H1 (cell line): ENCODE measurements around the gene KRT85. TPM values are rescaled to one million over a fixed set of nuclear protein-coding genes. Genes with fewer than 3 reads are reported as not detected.

Source experiments
- CTCF ChIA-PET: fragments of 300-600 bp; sonication (Branson Sonifier 250); formaldehyde crosslinking; loops from one replicate; lab custom pipeline; 2021; ENCODE audit not compliant: partially characterized antibody; lab: Charles Lee
- POLR2A ChIA-PET: fragments of 300-600 bp; sonication (Branson Sonifier 250); formaldehyde crosslinking; loops from one replicate; lab custom pipeline; 2021; ENCODE audit warnings: inconsistent platforms; ENCODE audit not compliant: partially characterized antibody; lab: Charles Lee
- DNase-seq, 2 experiments: peaks; one replicate each; pipeline versions ENCODE4 v3.0.0 to v3.0.0-alpha.2; 2010 to 2022; ENCODE audit warnings: low spot score in 2 of 2, low read depth in 1 of 2, mixed read lengths in 1 of 2
- FAIRE-seq: peaks from 2 replicates; lab custom pipeline; 2011; peaks lifted over from hg19 to GRCh38; lab: Jason Lieb, UNC
- H2AFZ ChIP-seq: 2 replicates; pipeline ENCODE4 v1.8.1; 2012; ENCODE audit warnings: low read length, inconsistent platforms
- H2AK5ac ChIP-seq: 2 replicates; pipeline ENCODE4 v1.6.1; 2013; ENCODE audit warnings: low read depth, low read length
- H2BK120ac ChIP-seq: replicated peaks from 2 replicates; pipeline ENCODE3; 2013; ENCODE audit warnings: low read depth, low read length, inconsistent platforms
- H2BK12ac ChIP-seq: 2 replicates; pipeline ENCODE4 v1.6.1; 2013; ENCODE audit warnings: low read depth, low read length
- H2BK15ac ChIP-seq: 2 replicates; pipeline ENCODE4 v1.6.1; 2013; ENCODE audit warnings: low read length
- H2BK20ac ChIP-seq: 2 replicates; pipeline ENCODE4 v1.6.1; 2013; ENCODE audit warnings: low read length
- H2BK5ac ChIP-seq: 2 replicates; pipeline ENCODE4 v1.6.1; 2013; ENCODE audit warnings: low read depth, low read length
- H3K14ac ChIP-seq: 2 replicates; pipeline ENCODE4 v1.6.1; 2013; ENCODE audit warnings: inconsistent platforms; ENCODE audit not compliant: insufficient read length
- H3K18ac ChIP-seq: 2 replicates; pipeline ENCODE4 v1.6.1; 2013; ENCODE audit warnings: low read length; ENCODE audit errors: extremely low read depth
- H3K23ac ChIP-seq: 2 replicates; pipeline ENCODE4 v1.6.1; 2013; ENCODE audit warnings: inconsistent platforms; ENCODE audit not compliant: insufficient read length
- H3K23me2 ChIP-seq: 2 replicates; pipeline ENCODE4 v1.6.1; 2013; ENCODE audit warnings: low read depth, low read length
- H3K27ac ChIP-seq: 2 replicates; pipeline ENCODE4 v1.6.1; 2011; ENCODE audit warnings: low read depth, low read length, inconsistent platforms
- H3K27me3 ChIP-seq, 4 experiments: replicated peaks in 1 of 4; 1 replicate in 1 of 4; 2 replicates in 3 of 4; pipeline versions ENCODE4 v1.6.1 to v1.8.1; 2011 to 2013; ENCODE audit warnings: low read length in 3 of 4, mild to moderate bottlenecking in 3 of 4, inconsistent platforms in 2 of 4, mixed read lengths in 2 of 4, moderate library complexity in 1 of 4; ENCODE audit not compliant: control insufficient read depth in 3 of 4, insufficient read depth in 3 of 4; ENCODE audit errors: extremely low read depth in 1 of 4
- H3K36me3 ChIP-seq, 4 experiments: 2 replicates each; pipeline versions ENCODE4 v1.6.1 to v1.8.1; 2011 to 2013; ENCODE audit warnings: mild to moderate bottlenecking in 4 of 4, low read length in 3 of 4, moderate library complexity in 2 of 4, control low read depth in 1 of 4, inconsistent platforms in 1 of 4; ENCODE audit not compliant: insufficient read depth in 4 of 4, control insufficient read depth in 2 of 4
- H3K4ac ChIP-seq: replicated peaks from 2 replicates; pipeline ENCODE3; 2013; ENCODE audit warnings: low read length, low read depth, mixed read lengths, inconsistent platforms; ENCODE audit not compliant: insufficient read length
- H3K4me1 ChIP-seq, 4 experiments: replicated peaks in 1 of 4; 1 replicate in 1 of 4; 2 replicates in 3 of 4; pipeline versions ENCODE4 v1.6.1 to v1.8.1; 2011 to 2013; ENCODE audit warnings: low read length in 3 of 4, inconsistent platforms in 2 of 4, mixed read lengths in 1 of 4; ENCODE audit not compliant: insufficient read depth in 4 of 4, control insufficient read depth in 3 of 4
- H3K4me2 ChIP-seq, 2 experiments: 2 replicates each; pipeline versions ENCODE4 v1.6.1 to v1.8.1; 2011 to 2013; ENCODE audit warnings: low read depth in 2 of 2, low read length in 2 of 2, control low read depth in 1 of 2, inconsistent platforms in 1 of 2, mild to moderate bottlenecking in 1 of 2; ENCODE audit not compliant: insufficient read depth in 1 of 2
- H3K4me3 ChIP-seq, 4 experiments: fragments of 200-600, 300-600 bp in 1 of 4; sonication (generic), shearing (Covaris generic), sonication (Bioruptor Twin) in 1 of 4; 2 replicates each; pipeline versions ENCODE4 v1.5.1 to v1.8.1; 2011 to 2016; ENCODE audit warnings: low read length in 4 of 4, low read depth in 3 of 4, control low read depth in 2 of 4, inconsistent platforms in 2 of 4, mild to moderate bottlenecking in 2 of 4, mixed read lengths in 1 of 4, moderate library complexity in 1 of 4; ENCODE audit not compliant: insufficient read depth in 2 of 4; ENCODE audit errors: extremely low read depth in 1 of 4
- H3K56ac ChIP-seq: replicated peaks from 2 replicates; pipeline ENCODE3; 2013; ENCODE audit warnings: low read depth, mild to moderate bottlenecking, mixed read lengths, low read length, inconsistent platforms; ENCODE audit not compliant: insufficient read length
- H3K79me1 ChIP-seq: 2 replicates; pipeline ENCODE4 v1.6.1; 2013; ENCODE audit warnings: low read depth, low read length, control low read depth
- H3K79me2 ChIP-seq, 2 experiments: 2 replicates each; pipeline versions ENCODE4 v1.6.1 to v1.8.1; 2012 to 2013; ENCODE audit warnings: low read length in 2 of 2, mild to moderate bottlenecking in 2 of 2, inconsistent platforms in 1 of 2; ENCODE audit not compliant: insufficient read depth in 2 of 2, control insufficient read depth in 1 of 2
- H3K9ac ChIP-seq, 4 experiments: replicated peaks in 1 of 4; 1 replicate in 1 of 4; 2 replicates in 3 of 4; pipeline versions ENCODE4 v1.6.1 to v1.8.1; 2011 to 2013; ENCODE audit warnings: low read depth in 3 of 4, low read length in 3 of 4, control low read depth in 2 of 4, mild to moderate bottlenecking in 2 of 4, moderate library complexity in 2 of 4, inconsistent platforms in 1 of 4; ENCODE audit errors: extremely low read depth in 1 of 4
- H3K9me3 ChIP-seq, 2 experiments: 2 replicates each; pipeline versions ENCODE4 v1.6.1 to v1.8.1; 2012 to 2013; ENCODE audit warnings: mild to moderate bottlenecking in 2 of 2, moderate library complexity in 2 of 2, control low read depth in 1 of 2, inconsistent platforms in 1 of 2, low read depth in 1 of 2, low read length in 1 of 2, mixed read lengths in 1 of 2; ENCODE audit not compliant: insufficient read depth in 2 of 2
- H4K20me1 ChIP-seq, 2 experiments: replicated peaks in 1 of 2; 2 replicates each; pipeline versions ENCODE3 to v1.8.1; 2011 to 2013; ENCODE audit warnings: inconsistent platforms in 2 of 2, low read length in 2 of 2, mild to moderate bottlenecking in 1 of 2; ENCODE audit not compliant: insufficient read depth in 2 of 2, control insufficient read depth in 1 of 2
- H4K5ac ChIP-seq: 2 replicates; pipeline ENCODE4 v1.6.1; 2013; ENCODE audit warnings: low read length, low read depth, mixed read lengths, inconsistent platforms; ENCODE audit not compliant: insufficient read length
- H4K8ac ChIP-seq: 2 replicates; pipeline ENCODE4 v1.8.0; 2013; ENCODE audit warnings: mild to moderate bottlenecking, moderate library complexity, low read length, inconsistent platforms; ENCODE audit not compliant: insufficient read depth; ENCODE audit errors: extremely low read depth
- H4K91ac ChIP-seq: replicated peaks from 2 replicates; pipeline ENCODE3; 2013; ENCODE audit warnings: low read length, mixed read lengths, inconsistent platforms; ENCODE audit not compliant: insufficient read length
- SIX5 ChIP-seq: IDR thresholded peaks from 2 replicates; pipeline ENCODE4 v1.6.1; 2011; ENCODE audit warnings: mild to moderate bottlenecking, low read depth, low read length
- SP2 ChIP-seq: IDR thresholded peaks from 2 replicates; pipeline ENCODE4 v1.6.1; 2012; ENCODE audit warnings: mild to moderate bottlenecking, low read length, inconsistent platforms
- TCF12 ChIP-seq: IDR thresholded peaks from 2 replicates; pipeline ENCODE4 v1.6.1; 2011; ENCODE audit warnings: low read depth, mild to moderate bottlenecking, low read length
- WGBS, 2 experiments: shearing (Covaris generic) in 1 of 2; methylation state at CpG; one replicate each; pipeline versions ENCODE4 v1.1.6 to v1.1.7; 2013 to 2015; ENCODE audit warnings: low lambda C conversion rate in 2 of 2, mixed read lengths in 2 of 2, inconsistent platforms in 1 of 2, low coverage in 1 of 2, missing lambda C conversion rate in 1 of 2; ENCODE audit not compliant: insufficient replicate concordance in 2 of 2, insufficient coverage in 1 of 2, insufficient read length in 1 of 2; ENCODE audit errors: extremely low coverage in 1 of 2, missing lambda C conversion rate in 1 of 2; 5-methylcytosine and 5-hydroxymethylcytosine counted together
- polyA plus RNA-seq, 7 experiments: library from polyadenylated mRNA; depleted of rRNA in 3 of 7; stranded (reverse) in 5 of 7; unstranded in 2 of 7; fragments of >200 nt in 5 of 7; fragments of 200-250 nt in 2 of 7; gene quantifications; 1 replicate in 5 of 7; 2 replicates in 1 of 7; 4 replicates in 1 of 7; pipeline versions ENCODE4 v1.2.1 to v1.2.3, GENCODE V29; 2011 to 2013; ENCODE audit warnings: missing spikeins in 2 of 7, mixed read lengths in 2 of 7
- total RNA-seq: library from RNA; stranded (reverse); fragmentation: NEBNext Ultra II Directional; extraction: Animal tissue kit (Norgen Biotek cat#: 25700); gene quantifications from 2 replicates; pipeline ENCODE4 v1.2.1, GENCODE V29; 2021
- TF ChIP-seq, protein P1 (sequence below): IDR thresholded peaks from 2 replicates; pipeline ENCODE4 v1.6.1; 2012; ENCODE audit warnings: inconsistent platforms

KRT85 gene
- total and polyA plus RNA-seq, 2 of the 8 experiments (the other 6 are each of a cell fraction or from before 2014, with no cell fraction given), result not detected

GRCh38 chr12:52359621-52360061, 7.6 kb downstream of the KRT85 start:
- WGBS, 2 experiments, result 88% methylated on average over 5 of the region's 5 CpGs; no CpG with 5 or more reads in 1 of the 2 experiments
- H2BK12ac ChIP-seq, result no peak overlapping the region
- CTCF ChIA-PET, result interaction anchor here (0.8 to 6.7 kb wide), 12 partner anchors 11 to 202 kb away, joined by 3 to 88 read pairs (median 4); no protein-coding TSS in a partner anchor

More at GRCh38 chr12:52359621-52360061, 7.6 kb downstream of the KRT85 start:
- Histone ChIP-seq H3K4me3 (no peak overlapping the region), H3K79me1 (no peaks in the 10 kb centered on the region), H2AFZ (no peak overlapping the region), H2BK15ac (no peak overlapping the region), H3K18ac (no peak overlapping the region), H4K8ac (no peak overlapping the region), H3K27ac (no peak overlapping the region), H2BK20ac (no peak overlapping the region), H3K9me3 (no peaks in the 10 kb centered on the region; a peak in 1 of 4 replicates), H3K23me2 (no peaks in the 10 kb centered on the region), H2BK5ac (no peak overlapping the region), H2AK5ac (no peak overlapping the region), H4K5ac (no peak overlapping the region), H3K4me1 (no peaks in the 10 kb centered on the region), H4K20me1 (no peaks in the 10 kb centered on the region), H3K9ac (no peak overlapping the region), H3K36me3 (no peaks in the 10 kb centered on the region), H3K79me2 (no peaks in the 10 kb centered on the region), H3K4me2 (no peak overlapping the region), H3K56ac (no peak overlapping the region), H3K4ac (no peak overlapping the region), H3K14ac (no peak overlapping the region), H3K27me3 (no peaks in the 10 kb centered on the region), H2BK120ac (no peak overlapping the region), H3K23ac (no peak overlapping the region), H4K91ac (no peak overlapping the region)
- FAIRE-seq, result no peak
- DNase-seq, result no peak
- TF ChIP-seq, protein P1, sequence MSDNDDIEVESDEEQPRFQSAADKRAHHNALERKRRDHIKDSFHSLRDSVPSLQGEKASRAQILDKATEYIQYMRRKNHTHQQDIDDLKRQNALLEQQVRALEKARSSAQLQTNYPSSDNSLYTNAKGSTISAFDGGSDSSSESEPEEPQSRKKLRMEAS, result no peak
- TF ChIP-seq TCF12 (no peak), SIX5 (no peak), SP2 (no peak)
- POLR2A ChIA-PET, result no interaction called here
